Lower leg skin (tissue), 3 donors: Measurements from ENCODE around the gene PRSS48.

ENCODE experiments used
- CTCF ChIP-seq, 3 donors: fragments of 450-650 bp; IDR thresholded peaks; one replicate each; pipeline ENCODE4 v1.5.1; 2016; ENCODE audit warnings: antibody characterized with exemption in 3 of 3, mild to moderate bottlenecking in 3 of 3, moderate library complexity in 2 of 3
- POLR2A ChIP-seq, 2 donors: fragments of 450-650 bp; IDR thresholded peaks; one replicate each; pipeline ENCODE4 v1.6.1; 2016 to 2017; ENCODE audit warnings: antibody characterized with exemption in 2 of 2, mild to moderate bottlenecking in 1 of 2, moderate library complexity in 1 of 2

DNA sequence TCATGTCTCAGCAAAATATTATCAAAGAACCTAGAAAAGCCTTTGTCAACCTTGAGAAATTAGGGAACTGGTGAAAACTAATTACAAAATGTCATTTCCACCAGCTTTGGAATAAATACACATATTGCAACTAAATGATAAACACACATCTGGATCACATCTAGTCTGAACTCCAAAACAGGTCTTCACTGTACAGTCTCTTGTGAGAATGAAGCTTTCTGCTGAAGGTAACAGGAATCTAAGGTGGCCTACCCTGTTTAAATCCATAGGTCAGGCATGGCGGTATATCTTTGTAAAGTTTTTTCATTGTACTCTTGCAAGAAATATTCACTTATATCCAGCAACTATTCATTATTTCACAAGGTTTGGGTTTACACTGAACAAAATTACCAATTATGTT, 46.7 kb downstream of the PRSS48 start:
- no peak for TF ChIP-seq CTCF (IDR thresholded peaks at IDR 0.05)
- no peak for TF ChIP-seq POLR2A (IDR thresholded peaks at IDR 0.05)
